Measurements from ENCODE around the gene CEP19.

The CEP19 gene

GRCh38 chr3:196707566-196707965 is 4.5 kb downstream of the CEP19 start:
- no peak for DNase-seq

- no peak for DNase-seq
Observed at GRCh38 chr3:196706731-196707130, 5.3 kb downstream of the CEP19 start.

- DNase-seq, result no peak
Observed at GRCh38 chr3:196706327-196706726, 5.7 kb downstream of the CEP19 start.

GRCh38 chr3:196700801-196701200 is 11.2 kb downstream of the CEP19 start:
- DNase-seq, result no peak

- no peak for DNase-seq
Observed at GRCh38 chr3:196699749-196700148, 12.3 kb downstream of the CEP19 start.

- no peak for DNase-seq
Observed at GRCh38 chr3:196697270-196697669, 14.8 kb downstream of the CEP19 start.

GRCh38 chr3:196695849-196696226 is 16.2 kb downstream of the CEP19 start:
- DNase-seq, result no peak

- no peak for DNase-seq
Observed at GRCh38 chr3:196694941-196695848, 16.9 kb downstream of the CEP19 start.

GRCh38 chr3:196694202-196694638 is 17.8 kb downstream of the CEP19 start:
- no peak for DNase-seq

- DNase-seq, result no peak
Observed at GRCh38 chr3:196691386-196691785, 20.7 kb downstream of the CEP19 start.

GRCh38 chr3:196689941-196690660 is 21.9 kb downstream of the CEP19 start:
- no peak for DNase-seq

- DNase-seq, result no peak
Observed at GRCh38 chr3:196688349-196688748, 23.7 kb downstream of the CEP19 start.

GRCh38 chr3:196686436-196686835 is 25.6 kb downstream of the CEP19 start:
- no peak for DNase-seq

- peak; percentile 58 to 82 for DNase-seq
Observed at GRCh38 chr3:196684548-196685407, 27.3 kb downstream of the CEP19 start.

- DNase-seq, result no peak
Observed at GRCh38 chr3:196677931-196678330, 34.1 kb downstream of the CEP19 start.

- DNase-seq, result no peak
Observed at GRCh38 chr3:196677353-196677752, 34.7 kb downstream of the CEP19 start.

- no peak for DNase-seq
Observed at GRCh38 chr3:196673632-196674031, 38.4 kb downstream of the CEP19 start.

GRCh38 chr3:196670339-196670738 is 41.7 kb downstream of the CEP19 start:
- no peak for DNase-seq

- DNase-seq, result no peak
Observed at GRCh38 chr3:196667056-196667825, 44.8 kb downstream of the CEP19 start.

GRCh38 chr3:196666001-196666867 is 45.8 kb downstream of the CEP19 start:
- peak; percentile 91 to 94 for DNase-seq

Measured in NCI-H526 (cell line).